Stimulated activated CD4-positive, alpha-beta T cell treated with anti-CD3 and anti-CD28 coated beads, Interleukin-4, amount 100 ng/mL, for 48 hours (primary cell): ENCODE measurements around the gene SUSD6.
"Not testable (repeated sequence)": the region's sequence is repeated elsewhere in the genome, so short reads cannot be mapped to it uniquely, and the experiment has no call there.

Source experiments
- DNase-seq, 2 donors: peaks; one replicate each; pipeline ENCODE4 v3.0.0-alpha.2; 2020; ENCODE audit warnings: low read depth in 2 of 2

The SUSD6 gene

GRCh38 chr14:69591317-69591716 is 20.1 kb upstream of the SUSD6 start:
- DNase-seq = no peak

GRCh38 chr14:69593018-69593677 is 18.2 kb upstream of the SUSD6 start:
- DNase-seq = no peak

- no peak for DNase-seq
Observed at GRCh38 chr14:69594846-69595245, 16.6 kb upstream of the SUSD6 start.

DNA sequence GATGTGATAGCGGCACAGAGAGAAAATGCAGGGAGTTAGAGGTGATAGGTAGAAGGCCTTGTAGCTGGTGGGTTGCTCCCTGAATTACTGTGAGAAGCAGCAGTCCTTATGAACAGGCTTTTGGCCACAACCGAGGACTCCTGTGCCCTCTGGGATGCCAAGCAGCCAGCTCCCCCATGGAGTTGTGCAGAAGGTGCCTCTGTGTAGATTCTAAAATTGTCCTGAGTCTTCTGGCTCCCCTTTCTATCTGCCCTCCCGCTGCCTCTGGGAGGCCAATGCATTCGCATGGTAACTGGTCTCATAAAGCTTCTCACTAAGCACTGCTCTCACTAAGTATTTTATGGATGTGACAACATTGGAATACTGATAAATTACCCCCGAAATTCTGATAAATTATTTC is 16.1 kb upstream of the SUSD6 start:
- DNase-seq = no peak

GRCh38 chr14:69599431-69599830 is 12.0 kb upstream of the SUSD6 start:
- DNase-seq = not testable (repeated sequence)

GRCh38 chr14:69600304-69600891 is 11.0 kb upstream of the SUSD6 start:
- DNase-seq = no peak

GRCh38 chr14:69605738-69606137 is 5.7 kb upstream of the SUSD6 start:
- DNase-seq = no peak

- no peak for DNase-seq
Observed at GRCh38 chr14:69606258-69607184, 4.9 kb upstream of the SUSD6 start.

DNA sequence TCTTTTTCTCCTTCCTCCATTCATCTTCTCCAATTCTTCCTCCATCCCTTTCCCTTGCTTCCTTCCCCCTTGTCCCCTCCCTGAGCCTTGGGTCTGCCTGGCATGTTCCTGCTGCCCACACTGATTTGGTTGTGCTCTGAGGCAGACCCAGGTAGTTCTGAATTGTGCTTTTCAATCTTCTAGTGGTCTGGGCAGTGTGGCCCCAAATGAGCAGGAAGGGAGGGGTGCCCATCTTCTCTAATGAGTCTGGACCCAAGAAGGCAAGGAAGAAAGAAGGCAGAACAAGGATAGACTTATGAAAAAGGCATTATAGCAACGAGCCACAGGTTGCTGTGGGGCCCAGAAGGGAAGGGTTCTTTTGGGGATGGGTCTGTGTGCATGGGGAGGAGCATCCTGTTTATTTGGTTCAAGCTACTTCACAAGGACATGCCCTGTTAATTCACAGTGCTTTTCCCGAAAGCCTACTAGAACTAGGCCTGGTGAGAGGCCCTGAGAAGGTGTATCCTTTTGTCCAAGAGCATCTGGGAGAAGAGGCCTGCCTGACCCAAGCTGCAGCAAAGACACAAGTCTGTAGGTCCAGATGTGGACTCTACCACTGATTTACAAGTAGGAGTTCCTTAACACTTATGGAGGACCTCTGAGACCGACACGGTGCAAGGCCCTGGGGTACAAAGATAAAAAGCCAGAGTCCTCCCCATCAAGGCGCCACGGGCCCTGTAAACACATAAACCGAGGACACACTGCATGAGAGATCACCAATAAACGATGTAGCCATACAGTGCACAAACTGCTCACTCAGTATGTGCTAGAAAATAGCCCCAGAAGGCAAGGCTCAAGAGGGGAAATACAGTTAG is 1.1 kb upstream of the SUSD6 start:
- DNase-seq = no peak

DNA sequence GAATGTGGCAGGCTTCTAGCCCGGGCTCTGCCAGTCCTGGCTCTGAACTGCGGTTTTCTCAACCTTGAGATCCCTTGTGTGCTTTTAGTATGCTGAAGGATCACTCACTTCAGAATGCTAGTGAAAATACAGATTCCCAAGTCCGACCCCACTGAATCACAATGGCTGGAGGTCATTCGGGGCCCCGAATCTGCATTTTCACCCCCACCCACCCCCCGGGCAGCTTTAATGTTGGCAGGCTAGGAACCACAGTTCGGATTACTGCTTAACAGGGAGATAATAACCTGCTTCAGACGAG is 573 bp upstream of the SUSD6 start:
- no peak for DNase-seq

DNA sequence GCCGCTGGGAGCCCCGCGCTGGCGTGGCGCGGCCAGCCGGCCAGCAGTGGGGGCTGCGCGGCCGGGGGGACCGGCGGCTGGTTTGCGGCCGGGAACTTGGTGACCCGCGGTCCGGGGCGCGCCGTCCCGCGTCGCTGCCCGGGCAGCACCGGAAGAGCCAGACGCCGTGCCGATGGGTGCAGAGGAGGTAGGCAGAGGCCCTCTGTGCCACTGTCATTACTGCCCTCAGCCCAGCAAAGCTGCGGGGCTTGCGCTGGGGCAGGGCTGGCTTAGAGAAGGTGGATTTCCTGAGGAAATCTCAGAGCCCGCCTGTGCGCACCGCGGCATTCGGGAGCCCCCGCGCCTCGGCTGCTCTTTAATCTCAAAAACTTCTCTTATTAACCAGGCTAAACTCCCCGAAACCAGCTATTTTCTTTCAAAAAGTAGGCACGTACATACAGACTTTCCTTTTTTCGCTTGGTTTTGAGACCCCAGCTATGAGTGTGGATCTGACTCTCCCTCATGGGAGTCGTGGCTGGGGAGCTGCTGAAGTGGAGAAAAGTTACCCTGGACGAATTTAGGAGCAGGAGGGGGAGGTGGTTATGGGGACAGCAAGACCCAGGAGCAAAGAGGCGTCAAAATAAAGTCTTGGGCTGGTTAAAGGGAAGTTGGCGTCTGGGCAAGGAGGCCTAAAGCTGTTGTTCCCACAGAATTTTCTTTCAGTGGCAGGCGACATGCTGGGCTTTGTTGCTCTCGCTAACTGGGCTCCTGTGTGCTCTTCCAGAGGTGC is 802 bp downstream of the SUSD6 start:
- DNase-seq = no peak

- DNase-seq = no peak
Observed at GRCh38 chr14:69612783-69613130, 1.4 kb downstream of the SUSD6 start.

- no peak for DNase-seq
Observed at GRCh38 chr14:69613312-69614073, 2.1 kb downstream of the SUSD6 start.

DNA sequence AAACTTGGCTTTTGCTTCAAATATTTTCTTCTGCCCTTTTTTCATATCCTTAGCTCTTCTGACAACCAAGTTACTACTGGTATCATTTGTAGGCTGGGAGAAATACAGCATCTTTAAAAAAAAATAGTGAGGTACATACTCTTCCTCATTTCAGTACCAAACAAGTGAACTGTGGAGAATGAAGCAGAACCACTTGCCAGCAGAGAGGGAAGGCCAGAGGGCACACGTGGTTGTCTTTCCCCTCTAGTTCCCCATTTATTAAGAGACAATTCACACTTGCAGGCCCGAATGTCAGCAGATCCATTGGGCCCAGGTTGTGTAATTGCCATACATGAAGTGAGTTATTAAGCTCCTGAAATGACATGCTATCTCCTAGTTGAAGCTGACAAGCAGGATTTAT is 3.2 kb downstream of the SUSD6 start:
- DNase-seq = no peak

- no peak for DNase-seq
Observed at GRCh38 chr14:69615121-69615495, 3.7 kb downstream of the SUSD6 start.

DNA sequence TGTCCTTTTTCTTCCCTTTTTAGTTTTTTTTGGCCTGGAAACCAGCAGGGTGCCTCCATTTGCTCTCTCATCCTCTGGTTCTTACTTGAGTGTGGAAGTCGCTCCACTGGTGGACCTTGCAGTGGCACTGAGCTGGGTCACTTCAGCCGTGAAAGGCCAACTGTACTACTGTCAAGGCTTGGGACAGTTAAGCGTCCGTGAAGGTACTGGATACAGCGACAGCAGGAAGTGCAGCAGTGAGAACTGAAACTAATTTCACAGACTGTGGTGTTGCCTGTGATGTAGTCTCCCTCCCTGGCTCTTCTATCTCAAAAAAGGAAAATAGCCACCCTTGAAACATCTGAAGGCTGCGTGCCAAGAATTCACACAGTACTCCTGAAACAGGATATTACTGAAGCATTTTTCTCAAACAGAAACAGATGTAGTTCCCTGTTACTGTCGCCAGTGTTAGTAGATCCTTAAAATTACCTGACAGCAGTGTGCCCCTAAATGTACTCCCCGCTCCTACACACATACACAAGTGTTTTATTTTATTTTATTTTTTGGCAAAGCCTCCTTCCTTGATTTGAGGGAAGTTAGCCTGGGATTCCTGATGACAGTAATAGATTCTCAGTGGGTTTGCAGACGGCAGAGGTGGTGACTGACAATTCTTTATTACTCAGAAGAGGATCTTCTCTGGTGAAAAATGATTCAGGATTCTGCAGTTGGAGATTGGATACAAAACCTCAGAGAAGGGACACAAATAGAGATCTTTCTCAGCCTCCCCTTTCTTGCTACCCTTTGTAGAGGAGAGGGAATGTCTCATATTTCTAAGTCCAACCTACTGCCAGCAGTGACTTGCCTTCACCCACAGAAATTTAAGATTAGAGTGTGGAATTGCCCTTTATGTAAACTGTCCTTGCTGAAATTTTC is 4.4 kb downstream of the SUSD6 start:
- no peak for DNase-seq

- DNase-seq = no peak
Observed at GRCh38 chr14:69616408-69616773, 5.0 kb downstream of the SUSD6 start.

DNA sequence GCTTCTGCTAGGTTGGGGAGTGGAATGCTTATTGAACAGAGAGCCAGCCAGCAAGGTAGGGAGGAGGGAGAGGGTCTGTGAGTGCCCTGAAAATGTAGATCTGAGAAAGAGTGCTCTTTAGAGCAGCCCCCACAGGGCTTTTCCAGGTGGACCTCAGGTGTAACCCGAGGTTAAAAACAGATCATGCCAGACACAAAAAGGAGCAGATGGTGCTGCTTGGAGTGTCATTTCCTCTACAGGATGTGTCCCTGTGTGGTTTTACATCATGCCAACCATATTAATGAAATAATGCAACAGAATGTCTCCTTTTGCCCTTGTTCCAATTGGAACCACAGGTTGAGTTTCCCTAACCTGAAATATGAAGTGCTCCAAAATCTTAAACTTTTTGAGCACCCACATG is 6.4 kb downstream of the SUSD6 start:
- DNase-seq = no peak

DNA sequence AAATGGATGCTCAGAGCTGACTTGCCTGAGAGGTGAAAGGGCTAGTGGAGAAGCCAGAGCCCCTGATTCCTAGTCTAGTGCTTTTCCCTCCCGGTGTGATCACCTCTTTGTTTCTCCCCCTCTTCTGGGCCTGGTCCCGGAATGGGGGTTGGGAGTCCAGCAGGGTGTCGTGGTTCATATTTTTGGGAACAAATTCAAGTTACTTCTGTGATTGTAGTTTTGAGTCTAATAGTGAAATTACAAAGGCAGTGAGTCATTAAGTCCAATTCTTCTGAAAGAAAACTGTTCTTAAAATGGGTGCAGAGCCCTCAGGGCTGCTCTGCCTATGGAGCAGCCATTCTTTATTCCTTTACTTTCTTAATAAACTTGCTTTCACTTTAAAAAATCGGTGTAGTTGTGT is 7.6 kb downstream of the SUSD6 start:
- DNase-seq = no peak

- no peak for DNase-seq
Observed at GRCh38 chr14:69620211-69620611, 8.8 kb downstream of the SUSD6 start.
